H1 (cell line): ENCODE results near the gene PLXNB2. TPM values are rescaled to one million over a fixed set of nuclear protein-coding genes. Genes with fewer than 3 reads are reported as not detected.
A peak's percentile ranks its signal among the peaks of the same experiment; 100 is the strongest.

Experiments used
- CTCF ChIA-PET: fragments of 300-600 bp; sonication (Branson Sonifier 250); formaldehyde crosslinking; loops from one replicate; lab custom pipeline; 2021; ENCODE audit not compliant: partially characterized antibody; lab: Charles Lee
- POLR2A ChIA-PET: fragments of 300-600 bp; sonication (Branson Sonifier 250); formaldehyde crosslinking; loops from one replicate; lab custom pipeline; 2021; ENCODE audit warnings: inconsistent platforms; ENCODE audit not compliant: partially characterized antibody; lab: Charles Lee
- DNase-seq, 2 experiments: peaks; one replicate each; pipeline versions ENCODE4 v3.0.0 to v3.0.0-alpha.2; 2010 to 2022; ENCODE audit warnings: low spot score in 2 of 2, low read depth in 1 of 2, mixed read lengths in 1 of 2
- FAIRE-seq: peaks from 2 replicates; lab custom pipeline; 2011; peaks lifted over from hg19 to GRCh38; lab: Jason Lieb, UNC
- H2AFZ ChIP-seq: 2 replicates; pipeline ENCODE4 v1.8.1; 2012; ENCODE audit warnings: low read length, inconsistent platforms
- H2AK5ac ChIP-seq: 2 replicates; pipeline ENCODE4 v1.6.1; 2013; ENCODE audit warnings: low read depth, low read length
- H2BK120ac ChIP-seq: replicated peaks from 2 replicates; pipeline ENCODE3; 2013; ENCODE audit warnings: low read depth, low read length, inconsistent platforms
- H2BK12ac ChIP-seq: 2 replicates; pipeline ENCODE4 v1.6.1; 2013; ENCODE audit warnings: low read depth, low read length
- H2BK15ac ChIP-seq: 2 replicates; pipeline ENCODE4 v1.6.1; 2013; ENCODE audit warnings: low read length
- H2BK20ac ChIP-seq: 2 replicates; pipeline ENCODE4 v1.6.1; 2013; ENCODE audit warnings: low read length
- H2BK5ac ChIP-seq: 2 replicates; pipeline ENCODE4 v1.6.1; 2013; ENCODE audit warnings: low read depth, low read length
- H3K14ac ChIP-seq: 2 replicates; pipeline ENCODE4 v1.6.1; 2013; ENCODE audit warnings: inconsistent platforms; ENCODE audit not compliant: insufficient read length
- H3K18ac ChIP-seq: 2 replicates; pipeline ENCODE4 v1.6.1; 2013; ENCODE audit warnings: low read length; ENCODE audit errors: extremely low read depth
- H3K23ac ChIP-seq: 2 replicates; pipeline ENCODE4 v1.6.1; 2013; ENCODE audit warnings: inconsistent platforms; ENCODE audit not compliant: insufficient read length
- H3K23me2 ChIP-seq: 2 replicates; pipeline ENCODE4 v1.6.1; 2013; ENCODE audit warnings: low read depth, low read length
- H3K27ac ChIP-seq: 2 replicates; pipeline ENCODE4 v1.6.1; 2011; ENCODE audit warnings: low read depth, low read length, inconsistent platforms
- H3K27me3 ChIP-seq, 4 experiments: replicated peaks in 1 of 4; 1 replicate in 1 of 4; 2 replicates in 3 of 4; pipeline versions ENCODE4 v1.6.1 to v1.8.1; 2011 to 2013; ENCODE audit warnings: low read length in 3 of 4, mild to moderate bottlenecking in 3 of 4, inconsistent platforms in 2 of 4, mixed read lengths in 2 of 4, moderate library complexity in 1 of 4; ENCODE audit not compliant: control insufficient read depth in 3 of 4, insufficient read depth in 3 of 4; ENCODE audit errors: extremely low read depth in 1 of 4
- H3K36me3 ChIP-seq, 4 experiments: 2 replicates each; pipeline versions ENCODE4 v1.6.1 to v1.8.1; 2011 to 2013; ENCODE audit warnings: mild to moderate bottlenecking in 4 of 4, low read length in 3 of 4, moderate library complexity in 2 of 4, control low read depth in 1 of 4, inconsistent platforms in 1 of 4; ENCODE audit not compliant: insufficient read depth in 4 of 4, control insufficient read depth in 2 of 4
- H3K4ac ChIP-seq: replicated peaks from 2 replicates; pipeline ENCODE3; 2013; ENCODE audit warnings: low read length, low read depth, mixed read lengths, inconsistent platforms; ENCODE audit not compliant: insufficient read length
- H3K4me1 ChIP-seq, 4 experiments: replicated peaks in 1 of 4; 1 replicate in 1 of 4; 2 replicates in 3 of 4; pipeline versions ENCODE4 v1.6.1 to v1.8.1; 2011 to 2013; ENCODE audit warnings: low read length in 3 of 4, inconsistent platforms in 2 of 4, mixed read lengths in 1 of 4; ENCODE audit not compliant: insufficient read depth in 4 of 4, control insufficient read depth in 3 of 4
- H3K4me2 ChIP-seq, 2 experiments: 2 replicates each; pipeline versions ENCODE4 v1.6.1 to v1.8.1; 2011 to 2013; ENCODE audit warnings: low read depth in 2 of 2, low read length in 2 of 2, control low read depth in 1 of 2, inconsistent platforms in 1 of 2, mild to moderate bottlenecking in 1 of 2; ENCODE audit not compliant: insufficient read depth in 1 of 2
- H3K4me3 ChIP-seq, 4 experiments: fragments of 200-600, 300-600 bp in 1 of 4; sonication (generic), shearing (Covaris generic), sonication (Bioruptor Twin) in 1 of 4; 2 replicates each; pipeline versions ENCODE4 v1.5.1 to v1.8.1; 2011 to 2016; ENCODE audit warnings: low read length in 4 of 4, low read depth in 3 of 4, control low read depth in 2 of 4, inconsistent platforms in 2 of 4, mild to moderate bottlenecking in 2 of 4, mixed read lengths in 1 of 4, moderate library complexity in 1 of 4; ENCODE audit not compliant: insufficient read depth in 2 of 4; ENCODE audit errors: extremely low read depth in 1 of 4
- H3K56ac ChIP-seq: replicated peaks from 2 replicates; pipeline ENCODE3; 2013; ENCODE audit warnings: low read depth, mild to moderate bottlenecking, mixed read lengths, low read length, inconsistent platforms; ENCODE audit not compliant: insufficient read length
- H3K79me1 ChIP-seq: 2 replicates; pipeline ENCODE4 v1.6.1; 2013; ENCODE audit warnings: low read depth, low read length, control low read depth
- H3K79me2 ChIP-seq, 2 experiments: 2 replicates each; pipeline versions ENCODE4 v1.6.1 to v1.8.1; 2012 to 2013; ENCODE audit warnings: low read length in 2 of 2, mild to moderate bottlenecking in 2 of 2, inconsistent platforms in 1 of 2; ENCODE audit not compliant: insufficient read depth in 2 of 2, control insufficient read depth in 1 of 2
- H3K9ac ChIP-seq, 4 experiments: replicated peaks in 1 of 4; 1 replicate in 1 of 4; 2 replicates in 3 of 4; pipeline versions ENCODE4 v1.6.1 to v1.8.1; 2011 to 2013; ENCODE audit warnings: low read depth in 3 of 4, low read length in 3 of 4, control low read depth in 2 of 4, mild to moderate bottlenecking in 2 of 4, moderate library complexity in 2 of 4, inconsistent platforms in 1 of 4; ENCODE audit errors: extremely low read depth in 1 of 4
- H3K9me3 ChIP-seq, 2 experiments: 2 replicates each; pipeline versions ENCODE4 v1.6.1 to v1.8.1; 2012 to 2013; ENCODE audit warnings: mild to moderate bottlenecking in 2 of 2, moderate library complexity in 2 of 2, control low read depth in 1 of 2, inconsistent platforms in 1 of 2, low read depth in 1 of 2, low read length in 1 of 2, mixed read lengths in 1 of 2; ENCODE audit not compliant: insufficient read depth in 2 of 2
- H4K20me1 ChIP-seq, 2 experiments: replicated peaks in 1 of 2; 2 replicates each; pipeline versions ENCODE3 to v1.8.1; 2011 to 2013; ENCODE audit warnings: inconsistent platforms in 2 of 2, low read length in 2 of 2, mild to moderate bottlenecking in 1 of 2; ENCODE audit not compliant: insufficient read depth in 2 of 2, control insufficient read depth in 1 of 2
- H4K5ac ChIP-seq: 2 replicates; pipeline ENCODE4 v1.6.1; 2013; ENCODE audit warnings: low read length, low read depth, mixed read lengths, inconsistent platforms; ENCODE audit not compliant: insufficient read length
- H4K8ac ChIP-seq: 2 replicates; pipeline ENCODE4 v1.8.0; 2013; ENCODE audit warnings: mild to moderate bottlenecking, moderate library complexity, low read length, inconsistent platforms; ENCODE audit not compliant: insufficient read depth; ENCODE audit errors: extremely low read depth
- H4K91ac ChIP-seq: replicated peaks from 2 replicates; pipeline ENCODE3; 2013; ENCODE audit warnings: low read length, mixed read lengths, inconsistent platforms; ENCODE audit not compliant: insufficient read length
- CEBPB ChIP-seq: IDR thresholded peaks from 2 replicates; pipeline ENCODE4 v1.6.1; 2012; ENCODE audit warnings: low read depth, low read length
- EZH2 ChIP-seq: fragments of 200-600 bp; sonication (generic); IDR thresholded peaks from 2 replicates; pipeline ENCODE4 v1.7.1; 2012; ENCODE audit warnings: low read depth, mild to moderate bottlenecking, moderate library complexity, low read length, inconsistent platforms; ENCODE audit not compliant: severe bottlenecking
- JUND ChIP-seq: IDR thresholded peaks from 2 replicates; pipeline ENCODE4 v1.6.1; 2011; ENCODE audit warnings: mild to moderate bottlenecking, improper control_type of control experiment, low read length
- RFX5 ChIP-seq: IDR thresholded peaks from 2 replicates; pipeline ENCODE4 v1.6.1; 2011; ENCODE audit warnings: low read depth, low read length, improper control_type of control experiment, borderline replicate concordance
- RXRA ChIP-seq: IDR thresholded peaks from 2 replicates; pipeline ENCODE4 v1.6.1; 2011; ENCODE audit warnings: low read depth, mild to moderate bottlenecking, low read length, moderate library complexity; ENCODE audit not compliant: insufficient read depth
- WGBS, 2 experiments: shearing (Covaris generic) in 1 of 2; methylation state at CpG; one replicate each; pipeline versions ENCODE4 v1.1.6 to v1.1.7; 2013 to 2015; ENCODE audit warnings: low lambda C conversion rate in 2 of 2, mixed read lengths in 2 of 2, inconsistent platforms in 1 of 2, low coverage in 1 of 2, missing lambda C conversion rate in 1 of 2; ENCODE audit not compliant: insufficient replicate concordance in 2 of 2, insufficient coverage in 1 of 2, insufficient read length in 1 of 2; ENCODE audit errors: extremely low coverage in 1 of 2, missing lambda C conversion rate in 1 of 2; 5-methylcytosine and 5-hydroxymethylcytosine counted together
- polyA plus RNA-seq, 7 experiments: library from polyadenylated mRNA; depleted of rRNA in 3 of 7; stranded (reverse) in 5 of 7; unstranded in 2 of 7; fragments of >200 nt in 5 of 7; fragments of 200-250 nt in 2 of 7; gene quantifications; 1 replicate in 5 of 7; 2 replicates in 1 of 7; 4 replicates in 1 of 7; pipeline versions ENCODE4 v1.2.1 to v1.2.3, GENCODE V29; 2011 to 2013; ENCODE audit warnings: missing spikeins in 2 of 7, mixed read lengths in 2 of 7
- total RNA-seq: library from RNA; stranded (reverse); fragmentation: NEBNext Ultra II Directional; extraction: Animal tissue kit (Norgen Biotek cat#: 25700); gene quantifications from 2 replicates; pipeline ENCODE4 v1.2.1, GENCODE V29; 2021

PLXNB2 gene
- total and polyA plus RNA-seq, 2 of the 8 experiments (the other 6 are each of a cell fraction or from before 2014, with no cell fraction given), result 58.3 to 92.8 TPM

- POLR2A ChIA-PET, result interaction anchor here (1.2 kb wide), 2 partner anchors 26 to 45 kb away, joined by 3 read pairs; no protein-coding TSS in a partner anchor
- 88% methylated on average over 16 of the region's 20 CpGs; no CpG with 5 or more reads in 1 of the 2 experiments for WGBS, 2 experiments
- DNase-seq (no peak), FAIRE-seq (no peak)
- no peaks in the 10 kb centered on the region for H3K9me3 ChIP-seq
- no peak overlapping the region for H3K27ac ChIP-seq
- H3K14ac ChIP-seq, result no peak overlapping the region
- H3K79me1 ChIP-seq, result peaks cover 22% of the 10 kb centered on the region
- H3K4ac ChIP-seq, result peak overlapping the region; percentile 53
- H4K20me1 ChIP-seq, result peaks cover 14 to 31% of the 10 kb centered on the region in 2 experiments
- no peaks in the 10 kb centered on the region for H3K36me3 ChIP-seq
- no peak overlapping the region for H4K8ac ChIP-seq
- no peak overlapping the region for H2BK15ac ChIP-seq
- peaks cover 0 to 37% of the 10 kb centered on the region in 2 experiments; a peak in 3 of 4 replicates for H3K79me2 ChIP-seq
- peak overlapping the region; percentile 40 for H4K91ac ChIP-seq
- no peak overlapping the region for H2BK120ac ChIP-seq
- H2BK5ac ChIP-seq, result peak overlapping the region; percentile 75; the same call in 1 of the 2 replicates
- H3K23me2 ChIP-seq, result peaks cover 9% of the 10 kb centered on the region; the same call in 1 of the 2 replicates
- H3K56ac ChIP-seq, result no peak overlapping the region
- H3K27me3 ChIP-seq, result no peaks in the 10 kb centered on the region; a peak in 2 of 7 replicates
- no peak overlapping the region for H4K5ac ChIP-seq
- no peak overlapping the region for H3K9ac ChIP-seq
- TF ChIP-seq CEBPB (no peak), EZH2 (no peak), RXRA (no peak), RFX5 (no peak), JUND (no peak)
- TF ChIP-seq, all 59 proteins: peak for 0
- H3K18ac ChIP-seq, result no peak overlapping the region
- H2AK5ac ChIP-seq, result peak overlapping the region; percentile 95
- peaks cover 0 to 37% (median 24%) of the 10 kb centered on the region in 4 experiments; a peak in 6 of 7 replicates for H3K4me1 ChIP-seq
- no peak overlapping the region for H3K4me3 ChIP-seq
- H3K4me2 ChIP-seq, result no peak overlapping the region; a peak in 1 of 4 replicates
- no peak overlapping the region for H2BK12ac ChIP-seq
- H2BK20ac ChIP-seq, result no peak overlapping the region
- H3K23ac ChIP-seq, result no peak overlapping the region
- CTCF ChIA-PET, result interaction anchor here (1.2 to 2.6 kb wide), 4 partner anchors 8 to 49 kb away, joined by 4 to 11 read pairs (median 8); no protein-coding TSS in a partner anchor
- no peak overlapping the region for H2AFZ ChIP-seq
Measured at GRCh38 chr22:50297510-50298265, 9.8 kb downstream of the PLXNB2 start.
